Forelimb muscle (tissue), 1 donor: ENCODE results near the gene RBCK1. TPM values are rescaled to one million over a fixed set of nuclear protein-coding genes. Genes with fewer than 3 reads are reported as not detected.
"Not testable (repeated sequence)": the region's sequence is repeated elsewhere in the genome, so short reads cannot be mapped to it uniquely, and the experiment has no call there.

Source experiments
- DNase-seq: peaks from one replicate; pipeline ENCODE4 v3.0.0-alpha.2; 2013; ENCODE audit warnings: low read depth
- polyA plus RNA-seq: library from polyadenylated mRNA; unstranded; fragments of 120-200 nt; gene quantifications from one replicate; pipeline ENCODE4 v1.2.1, GENCODE V29; 2013; ENCODE audit not compliant: insufficient read length

The RBCK1 gene
- polyA plus RNA-seq, 1 donor, result 48.3 TPM

- no peak for DNase-seq
These were observed 29.8 kb downstream of the RBCK1 start for GRCh38 chr20:437787-438486.

GRCh38 chr20:438571-439469 is 30.7 kb downstream of the RBCK1 start:
- no peak for DNase-seq

GRCh38 chr20:440148-440547 is 32.0 kb downstream of the RBCK1 start:
- no peak for DNase-seq

GRCh38 chr20:440636-441035 is 32.5 kb downstream of the RBCK1 start:
- no peak for DNase-seq

- DNase-seq, result no peak
These were observed 35.2 kb downstream of the RBCK1 start for GRCh38 chr20:443223-443775.

GRCh38 chr20:444117-444516 is 36.0 kb downstream of the RBCK1 start:
- DNase-seq, result no peak

GRCh38 chr20:444862-445426 is 36.8 kb downstream of the RBCK1 start:
- no peak for DNase-seq

- DNase-seq, result no peak
These were observed 37.6 kb downstream of the RBCK1 start for GRCh38 chr20:445514-446336.

- DNase-seq, result not testable (repeated sequence)
These were observed 43.9 kb downstream of the RBCK1 start for GRCh38 chr20:452021-452420.

- DNase-seq, result no peak
These were observed 46.9 kb downstream of the RBCK1 start for GRCh38 chr20:454951-455350.

GRCh38 chr20:458776-459175 is 50.7 kb downstream of the RBCK1 start:
- no peak for DNase-seq

GRCh38 chr20:460180-460579 is 52.1 kb downstream of the RBCK1 start:
- DNase-seq, result no peak

- no peak for DNase-seq
These were observed 52.6 kb downstream of the RBCK1 start for GRCh38 chr20:460707-461106.

- DNase-seq, result no peak
These were observed 53.4 kb downstream of the RBCK1 start for GRCh38 chr20:461254-462198.

GRCh38 chr20:462199-462991 is 54.3 kb downstream of the RBCK1 start, which contains the start of gene TBC1D20:
TBC1D20 (minus strand) TSS chr20:462533; CDS start chr20:462405, 128 bp downstream.
- DNase-seq, result peak; percentile 81

GRCh38 chr20:467755-468154 is 59.7 kb downstream of the RBCK1 start:
- no peak for DNase-seq

GRCh38 chr20:469746-470490 is 61.8 kb downstream of the RBCK1 start:
- DNase-seq, result no peak

GRCh38 chr20:472137-472846 is 64.2 kb downstream of the RBCK1 start:
- no peak for DNase-seq
